ENCODE data around the gene SUMF1.

SUMF1 gene

GRCh38 chr3:4507024-4507596 is 40.0 kb upstream of the SUMF1 start:
- Histone ChIP-seq H3K36me3 (ENCODE audit: control insufficient read depth in 1 of 2, insufficient read depth in 2 of 2, low read length in 2 of 2) (no peaks in the 10 kb centered on the region), H3K4me1 (ENCODE audit: control insufficient read depth in 1 of 2, insufficient read depth in 2 of 2, low read length in 2 of 2) (peaks cover 5 to 41% of the 10 kb centered on the region in 2 donors), H3K9me3 (ENCODE audit: control insufficient read depth in 1 of 2, low read length in 2 of 2) (no peaks in the 10 kb centered on the region), H3K27ac (ENCODE audit: low read length) (peak overlapping the region; percentile 7), H3K4me3 (ENCODE audit: low read depth in 1 of 2, low read length in 2 of 2) (no peak overlapping the region), H3K27me3 (ENCODE audit: low read depth, low read length) (no peaks in the 10 kb centered on the region)

DNA sequence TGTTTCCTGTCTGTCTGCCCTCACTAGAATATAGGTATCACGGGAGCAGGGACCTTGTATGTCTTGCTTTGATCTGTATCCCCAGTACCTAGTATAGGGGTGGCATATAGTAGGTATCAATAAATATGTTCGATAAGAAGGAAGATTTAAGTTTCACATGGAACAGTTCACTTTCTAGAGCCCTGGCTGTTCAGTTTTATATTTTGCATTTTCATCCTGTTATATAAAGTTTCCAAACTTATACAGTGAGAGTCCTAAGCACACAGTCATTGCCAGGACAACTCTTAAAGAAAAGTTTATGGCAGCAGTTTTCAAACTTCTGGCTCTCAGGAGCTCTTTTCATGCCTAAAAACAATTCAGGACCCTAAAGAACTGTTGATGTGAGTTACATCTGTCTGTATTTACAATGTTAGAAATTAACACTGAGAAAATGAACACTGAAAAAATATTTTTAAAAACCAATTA is 39.5 kb upstream of the SUMF1 start:
- no peaks in the 10 kb centered on the region for H3K27me3 ChIP-seq (ENCODE audit: low read depth, low read length)
- H3K36me3 ChIP-seq (ENCODE audit: control insufficient read depth in 1 of 2, insufficient read depth in 2 of 2, low read length in 2 of 2): peaks cover 2% of the 10 kb centered on the region in 2 donors
- no peak overlapping the region for H3K4me3 ChIP-seq (ENCODE audit: low read depth in 1 of 2, low read length in 2 of 2)
- H3K9me3 ChIP-seq (ENCODE audit: control insufficient read depth in 1 of 2, low read length in 2 of 2): no peaks in the 10 kb centered on the region
- peaks cover 5 to 41% of the 10 kb centered on the region in 2 donors for H3K4me1 ChIP-seq (ENCODE audit: control insufficient read depth in 1 of 2, insufficient read depth in 2 of 2, low read length in 2 of 2)
- no peak overlapping the region for H3K27ac ChIP-seq (ENCODE audit: low read length)

DNA sequence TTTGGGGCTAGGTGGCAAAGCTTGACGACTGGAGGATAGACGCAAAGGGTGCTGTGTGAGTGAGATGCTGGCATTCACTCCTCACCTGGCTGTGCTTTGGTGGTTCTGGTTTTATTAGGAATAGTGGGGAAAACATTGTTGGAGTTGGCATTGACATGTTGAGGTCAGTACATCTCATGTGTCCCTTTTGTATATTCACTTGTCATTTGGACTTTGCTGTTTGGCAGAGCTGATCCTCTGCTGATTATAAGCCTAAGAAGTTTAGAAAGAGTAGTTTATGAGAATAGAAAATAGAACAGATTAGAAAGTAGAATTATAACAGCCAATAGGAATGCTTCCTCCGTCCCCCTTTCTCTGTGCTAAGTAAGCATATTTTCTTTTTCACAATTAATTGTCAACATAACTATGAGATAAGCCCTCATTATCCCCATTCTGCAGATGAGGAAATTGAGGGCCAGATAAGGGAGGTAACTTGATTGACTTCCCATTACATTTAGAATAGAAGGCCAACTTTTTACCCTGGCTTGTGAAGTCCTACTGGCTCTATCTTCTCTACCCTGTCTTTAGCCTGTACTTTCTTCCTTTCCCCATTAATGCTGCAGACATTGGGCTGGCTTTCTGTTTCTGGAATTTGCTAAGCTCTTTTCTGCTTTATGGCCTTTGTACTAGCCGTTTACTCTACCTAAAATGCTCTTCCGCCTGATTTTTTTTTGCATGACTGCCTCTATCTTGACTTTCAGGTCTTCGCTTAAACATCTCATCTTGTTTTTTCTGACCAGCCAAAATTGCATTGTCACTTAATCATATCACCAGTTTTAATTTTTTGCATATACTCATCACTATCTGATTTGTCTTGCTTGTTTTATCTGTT is 38.9 kb upstream of the SUMF1 start:
- no peak overlapping the region for H3K27ac ChIP-seq (ENCODE audit: low read length)
- H3K36me3 ChIP-seq (ENCODE audit: control insufficient read depth in 1 of 2, insufficient read depth in 2 of 2, low read length in 2 of 2): peaks cover 3 to 7% of the 10 kb centered on the region in 2 donors
- no peak overlapping the region for H3K4me3 ChIP-seq (ENCODE audit: low read depth in 1 of 2, low read length in 2 of 2)
- H3K4me1 ChIP-seq (ENCODE audit: control insufficient read depth in 1 of 2, insufficient read depth in 2 of 2, low read length in 2 of 2): peaks cover 5 to 41% of the 10 kb centered on the region in 2 donors
- no peaks in the 10 kb centered on the region for H3K27me3 ChIP-seq (ENCODE audit: low read depth, low read length)
- no peaks in the 10 kb centered on the region for H3K9me3 ChIP-seq (ENCODE audit: control insufficient read depth in 1 of 2, low read length in 2 of 2)

DNA sequence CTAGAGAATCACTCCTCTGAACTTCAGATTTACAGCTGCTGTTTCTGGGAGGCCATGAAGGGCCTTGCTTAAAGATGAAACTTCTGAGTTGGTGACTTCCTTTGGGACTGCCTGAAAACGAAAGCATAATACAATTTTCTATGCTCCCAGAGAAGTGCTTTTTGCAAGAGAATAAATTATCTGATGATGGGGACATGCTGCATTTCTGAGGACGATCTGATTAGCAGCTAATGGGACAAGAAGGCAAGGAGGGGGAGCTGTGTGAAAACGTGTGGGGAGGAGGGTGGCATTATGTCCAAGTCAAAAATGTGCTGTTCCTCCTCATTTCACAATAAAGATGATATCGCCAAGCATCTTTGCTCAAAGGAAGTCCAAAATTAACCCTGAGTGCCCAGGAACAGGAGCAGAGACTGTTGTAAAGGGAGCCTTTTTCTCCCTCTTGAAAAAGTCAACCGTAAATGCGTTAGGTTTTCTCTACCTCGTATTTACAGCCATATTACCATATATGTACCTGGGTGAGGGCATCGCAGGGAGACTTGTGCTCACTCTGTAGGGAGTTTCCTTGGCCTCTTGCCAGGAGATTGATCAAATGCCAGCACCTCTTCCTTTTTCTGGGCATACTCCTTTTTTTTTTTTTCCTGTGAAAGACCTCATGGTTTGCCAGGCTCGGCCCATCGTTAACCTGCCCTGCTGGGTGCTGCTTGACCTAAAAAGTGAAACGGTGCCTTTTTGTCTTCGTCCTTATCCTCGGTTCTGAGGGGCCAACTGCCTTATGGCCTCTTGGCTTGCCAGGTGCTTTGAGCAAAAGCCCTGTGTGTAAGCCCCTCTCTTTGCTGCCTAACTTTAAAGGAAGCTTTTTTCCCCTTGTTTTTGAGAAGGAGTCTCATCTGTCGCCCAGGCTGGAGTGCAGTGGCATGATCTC is 37.5 kb upstream of the SUMF1 start:
- no peaks in the 10 kb centered on the region for H3K9me3 ChIP-seq (ENCODE audit: control insufficient read depth in 1 of 2, low read length in 2 of 2)
- peak overlapping the region; percentile 54 for H3K27ac ChIP-seq (ENCODE audit: low read length)
- H3K4me3 ChIP-seq (ENCODE audit: low read depth in 1 of 2, low read length in 2 of 2): peak overlapping the region; percentile 21 to 53
- peaks cover 3 to 7% of the 10 kb centered on the region in 2 donors for H3K36me3 ChIP-seq (ENCODE audit: control insufficient read depth in 1 of 2, insufficient read depth in 2 of 2, low read length in 2 of 2)
- peaks cover 5 to 41% of the 10 kb centered on the region in 2 donors for H3K4me1 ChIP-seq (ENCODE audit: control insufficient read depth in 1 of 2, insufficient read depth in 2 of 2, low read length in 2 of 2)
- H3K27me3 ChIP-seq (ENCODE audit: low read depth, low read length): no peaks in the 10 kb centered on the region

GRCh38 chr3:4503050-4503449 is 36.0 kb upstream of the SUMF1 start:
- Histone ChIP-seq H3K4me3 (ENCODE audit: low read depth in 1 of 2, low read length in 2 of 2) (no peak overlapping the region), H3K27ac (ENCODE audit: low read length) (no peak overlapping the region), H3K4me1 (ENCODE audit: control insufficient read depth in 1 of 2, insufficient read depth in 2 of 2, low read length in 2 of 2) (peaks cover 5 to 38% of the 10 kb centered on the region in 2 donors), H3K27me3 (ENCODE audit: low read depth, low read length) (no peaks in the 10 kb centered on the region), H3K36me3 (ENCODE audit: control insufficient read depth in 1 of 2, insufficient read depth in 2 of 2, low read length in 2 of 2) (peaks cover 7 to 11% of the 10 kb centered on the region in 2 donors), H3K9me3 (ENCODE audit: control insufficient read depth in 1 of 2, low read length in 2 of 2) (no peaks in the 10 kb centered on the region)

- Histone ChIP-seq H3K9me3 (ENCODE audit: control insufficient read depth in 1 of 2, low read length in 2 of 2) (no peaks in the 10 kb centered on the region), H3K36me3 (ENCODE audit: control insufficient read depth in 1 of 2, insufficient read depth in 2 of 2, low read length in 2 of 2) (peaks cover 7 to 11% of the 10 kb centered on the region in 2 donors), H3K4me1 (ENCODE audit: control insufficient read depth in 1 of 2, insufficient read depth in 2 of 2, low read length in 2 of 2) (peaks cover 5 to 28% of the 10 kb centered on the region in 2 donors), H3K27ac (ENCODE audit: low read length) (no peak overlapping the region), H3K4me3 (ENCODE audit: low read depth in 1 of 2, low read length in 2 of 2) (no peak overlapping the region), H3K27me3 (ENCODE audit: low read depth, low read length) (no peaks in the 10 kb centered on the region)
Observed at GRCh38 chr3:4501927-4502326, 34.9 kb upstream of the SUMF1 start.

GRCh38 chr3:4501437-4501836 is 34.4 kb upstream of the SUMF1 start:
- Histone ChIP-seq H3K4me1 (ENCODE audit: control insufficient read depth in 1 of 2, insufficient read depth in 2 of 2, low read length in 2 of 2) (peaks cover 5 to 25% of the 10 kb centered on the region in 2 donors), H3K27me3 (ENCODE audit: low read depth, low read length) (no peaks in the 10 kb centered on the region), H3K27ac (ENCODE audit: low read length) (no peak overlapping the region), H3K36me3 (ENCODE audit: control insufficient read depth in 1 of 2, insufficient read depth in 2 of 2, low read length in 2 of 2) (peaks cover 7 to 11% of the 10 kb centered on the region in 2 donors), H3K9me3 (ENCODE audit: control insufficient read depth in 1 of 2, low read length in 2 of 2) (no peaks in the 10 kb centered on the region), H3K4me3 (ENCODE audit: low read depth in 1 of 2, low read length in 2 of 2) (no peak overlapping the region)

GRCh38 chr3:4498446-4498845 is 31.4 kb upstream of the SUMF1 start:
- H3K4me1 ChIP-seq (ENCODE audit: control insufficient read depth in 1 of 2, insufficient read depth in 2 of 2, low read length in 2 of 2): peaks cover 4 to 19% of the 10 kb centered on the region in 2 donors
- H3K4me3 ChIP-seq (ENCODE audit: low read depth in 1 of 2, low read length in 2 of 2): no peak overlapping the region
- no peaks in the 10 kb centered on the region for H3K27me3 ChIP-seq (ENCODE audit: low read depth, low read length)
- peaks cover 7 to 11% of the 10 kb centered on the region in 2 donors for H3K36me3 ChIP-seq (ENCODE audit: control insufficient read depth in 1 of 2, insufficient read depth in 2 of 2, low read length in 2 of 2)
- no peak overlapping the region for H3K27ac ChIP-seq (ENCODE audit: low read length)
- no peaks in the 10 kb centered on the region for H3K9me3 ChIP-seq (ENCODE audit: control insufficient read depth in 1 of 2, low read length in 2 of 2)

DNA sequence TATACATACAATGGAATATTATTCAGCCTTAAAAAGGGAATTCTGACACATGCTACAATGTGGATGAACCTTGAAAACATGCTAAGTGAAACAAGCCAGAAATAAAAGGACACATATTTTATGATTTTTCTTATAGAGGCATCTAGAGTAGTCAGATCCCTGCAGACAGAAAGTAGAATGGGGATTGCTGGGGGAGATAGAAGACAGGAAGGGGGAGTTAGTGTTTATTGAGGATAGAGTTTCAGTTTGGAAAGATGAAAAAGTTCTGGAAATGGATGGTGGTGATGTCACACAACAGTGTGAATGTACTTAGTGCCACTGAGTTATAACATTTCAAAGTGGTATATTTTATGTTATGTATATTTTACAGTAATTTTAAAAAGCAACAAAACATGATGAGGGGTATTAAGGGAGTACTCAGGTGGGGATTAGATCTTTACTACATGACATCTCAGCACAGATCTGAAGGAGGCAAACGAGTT is 30.8 kb upstream of the SUMF1 start:
- H3K36me3 ChIP-seq (ENCODE audit: control insufficient read depth in 1 of 2, insufficient read depth in 2 of 2, low read length in 2 of 2): peaks cover 7 to 11% of the 10 kb centered on the region in 2 donors
- no peaks in the 10 kb centered on the region for H3K27me3 ChIP-seq (ENCODE audit: low read depth, low read length)
- H3K4me3 ChIP-seq (ENCODE audit: low read depth in 1 of 2, low read length in 2 of 2): no peak overlapping the region
- peaks cover 4 to 19% of the 10 kb centered on the region in 2 donors for H3K4me1 ChIP-seq (ENCODE audit: control insufficient read depth in 1 of 2, insufficient read depth in 2 of 2, low read length in 2 of 2)
- no peak overlapping the region for H3K27ac ChIP-seq (ENCODE audit: low read length)
- H3K9me3 ChIP-seq (ENCODE audit: control insufficient read depth in 1 of 2, low read length in 2 of 2): no peaks in the 10 kb centered on the region

GRCh38 chr3:4497005-4497692 is 30.1 kb upstream of the SUMF1 start:
- Histone ChIP-seq H3K27me3 (ENCODE audit: low read depth, low read length) (no peaks in the 10 kb centered on the region), H3K36me3 (ENCODE audit: control insufficient read depth in 1 of 2, insufficient read depth in 2 of 2, low read length in 2 of 2) (peaks cover 7 to 11% of the 10 kb centered on the region in 2 donors), H3K4me3 (ENCODE audit: low read depth in 1 of 2, low read length in 2 of 2) (no peak overlapping the region), H3K9me3 (ENCODE audit: control insufficient read depth in 1 of 2, low read length in 2 of 2) (no peaks in the 10 kb centered on the region), H3K27ac (ENCODE audit: low read length) (no peak overlapping the region), H3K4me1 (ENCODE audit: control insufficient read depth in 1 of 2, insufficient read depth in 2 of 2, low read length in 2 of 2) (peaks cover 4 to 19% of the 10 kb centered on the region in 2 donors)

Data from muscle layer of duodenum (tissue), 2 donors.